Activated B cell treated with CpG ODN at 0.5 μM for 24 hours (primary cell): ENCODE measurements around the gene PLEKHM3. TPM values are rescaled to one million over a fixed set of nuclear protein-coding genes. Genes with fewer than 3 reads are reported as not detected.
A peak's percentile ranks its signal among the peaks of the same experiment; 100 is the strongest.
"Not testable (repeated sequence)": the region's sequence is repeated elsewhere in the genome, so short reads cannot be mapped to it uniquely, and the experiment has no call there.

ENCODE experiments used
- ATAC-seq: fragments of 200-7000 bp; cut with Tn5 transposase; one replicate; pipeline ENCODE4 v1.10.0; 2021; ENCODE audit warnings: low read depth, mild to moderate bottlenecking, moderate library complexity
- CTCF ChIA-PET: fragments of 350-600 bp; sonication (Branson Sonifier 250); formaldehyde crosslinking; loops from one replicate; lab custom pipeline; 2021; ENCODE audit warnings: antibody characterized with exemption; lab: Charles Lee
- POLR2A ChIA-PET: fragments of 350-600 bp; sonication (Branson Sonifier 250); formaldehyde crosslinking; loops from one replicate; lab custom pipeline; 2021; ENCODE audit warnings: antibody characterized with exemption; lab: Charles Lee
- DNase-seq: peaks from one replicate; pipeline ENCODE4 v3.0.0; 2022
- H3K27ac Mint-ChIP-seq: one replicate; pipeline ENCODE4 v1.8.0; 2020; ENCODE audit warnings: mixed read lengths
- H3K27me3 Mint-ChIP-seq: one replicate; pipeline ENCODE4 v1.8.0; 2021; ENCODE audit warnings: mixed read lengths
- H3K36me3 Mint-ChIP-seq: one replicate; pipeline ENCODE4 v1.8.0; 2021; ENCODE audit warnings: low read depth, mixed read lengths
- H3K4me1 Mint-ChIP-seq: one replicate; pipeline ENCODE4 v1.8.0; 2021; ENCODE audit warnings: mixed read lengths
- H3K4me3 Mint-ChIP-seq: one replicate; pipeline ENCODE4 v1.8.0; 2020; ENCODE audit warnings: mild to moderate bottlenecking, mixed read lengths
- H3K9me3 Mint-ChIP-seq: one replicate; pipeline ENCODE4 v1.8.0; 2020; ENCODE audit warnings: mixed read lengths
- intact Hi-C: fragments of 100-400 bp; cut with micrococcal nuclease; formaldehyde crosslinking; loops from one replicate; pipeline ENCODE4 v1.15.1; 2024
- total RNA-seq: library from RNA; stranded (reverse); gene quantifications from 2 replicates; pipeline ENCODE4 v1.2.3, GENCODE V29; 2022
- TF ChIP-seq, protein P1 (sequence below): fragments of 200-600 bp; IDR thresholded peaks from one replicate; pipeline ENCODE4 v1.8.0; 2022; ENCODE audit warnings: antibody characterized with exemption, mild to moderate bottlenecking

Gene PLEKHM3
- total RNA-seq, 1 donor from 2014 or later: 12.0 TPM

- CTCF ChIA-PET: interaction anchor here (4.3 kb wide), 1 partner anchor 287 kb away, joined by 47 read pairs; no protein-coding TSS in a partner anchor
- no peak overlapping the region for H3K4me3 Mint-ChIP-seq
- no peak overlapping the region for H3K27ac Mint-ChIP-seq
- H3K27me3 Mint-ChIP-seq: no peaks in the 10 kb centered on the region
- H3K9me3 Mint-ChIP-seq: no peaks in the 10 kb centered on the region
- POLR2A ChIA-PET: no interaction called here
- no peaks in the 10 kb centered on the region for H3K36me3 Mint-ChIP-seq
- DNase-seq (no peak), ATAC-seq (no peak)
- TF ChIP-seq, protein P1, sequence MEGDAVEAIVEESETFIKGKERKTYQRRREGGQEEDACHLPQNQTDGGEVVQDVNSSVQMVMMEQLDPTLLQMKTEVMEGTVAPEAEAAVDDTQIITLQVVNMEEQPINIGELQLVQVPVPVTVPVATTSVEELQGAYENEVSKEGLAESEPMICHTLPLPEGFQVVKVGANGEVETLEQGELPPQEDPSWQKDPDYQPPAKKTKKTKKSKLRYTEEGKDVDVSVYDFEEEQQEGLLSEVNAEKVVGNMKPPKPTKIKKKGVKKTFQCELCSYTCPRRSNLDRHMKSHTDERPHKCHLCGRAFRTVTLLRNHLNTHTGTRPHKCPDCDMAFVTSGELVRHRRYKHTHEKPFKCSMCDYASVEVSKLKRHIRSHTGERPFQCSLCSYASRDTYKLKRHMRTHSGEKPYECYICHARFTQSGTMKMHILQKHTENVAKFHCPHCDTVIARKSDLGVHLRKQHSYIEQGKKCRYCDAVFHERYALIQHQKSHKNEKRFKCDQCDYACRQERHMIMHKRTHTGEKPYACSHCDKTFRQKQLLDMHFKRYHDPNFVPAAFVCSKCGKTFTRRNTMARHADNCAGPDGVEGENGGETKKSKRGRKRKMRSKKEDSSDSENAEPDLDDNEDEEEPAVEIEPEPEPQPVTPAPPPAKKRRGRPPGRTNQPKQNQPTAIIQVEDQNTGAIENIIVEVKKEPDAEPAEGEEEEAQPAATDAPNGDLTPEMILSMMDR: no peak
- no peaks in the 10 kb centered on the region for H3K4me1 Mint-ChIP-seq
- intact Hi-C loops: loop anchor here (10.0 kb wide), 1 partner anchor 1337 kb away; no protein-coding TSS in a partner anchor
Measured at GRCh38 chr2:208031608-208032019, 6.3 kb upstream of the PLEKHM3 start.

- no peak for DNase-seq
- H3K27me3 Mint-ChIP-seq: no peaks in the 10 kb centered on the region
- ChIA-PET POLR2A (interaction anchor here (0.6 to 2.6 kb wide), 7 partner anchors 256 to 1260 kb away, joined by 3 to 15 read pairs (median 5); partner anchors contain the start of genes CCNYL1, CREB1, FASTKD2 and FZD5), CTCF (interaction anchor here (1.0 to 1.9 kb wide), 5 partner anchors 13 to 553 kb away, joined by 3 to 9 read pairs (median 3); no protein-coding TSS in a partner anchor)
- peak; percentile 19 for ATAC-seq
- peak overlapping the region; percentile 86 for H3K4me3 Mint-ChIP-seq
- peaks cover 3% of the 10 kb centered on the region for H3K36me3 Mint-ChIP-seq
- H3K4me1 Mint-ChIP-seq: peaks cover 20% of the 10 kb centered on the region
- intact Hi-C loops: loop anchor here (1.0 to 10.0 kb wide), 6 partner anchors 42 to 1871 kb away; partner anchors contain the start of genes EEF1B2, FZD5, METTL21A and NDUFS1
- peak overlapping the region; percentile 92 for H3K27ac Mint-ChIP-seq
- TF ChIP-seq, protein P1: no peak
- no peaks in the 10 kb centered on the region for H3K9me3 Mint-ChIP-seq
Measured at GRCh38 chr2:208025814-208026184, 472 bp upstream of the PLEKHM3 start.

DNA sequence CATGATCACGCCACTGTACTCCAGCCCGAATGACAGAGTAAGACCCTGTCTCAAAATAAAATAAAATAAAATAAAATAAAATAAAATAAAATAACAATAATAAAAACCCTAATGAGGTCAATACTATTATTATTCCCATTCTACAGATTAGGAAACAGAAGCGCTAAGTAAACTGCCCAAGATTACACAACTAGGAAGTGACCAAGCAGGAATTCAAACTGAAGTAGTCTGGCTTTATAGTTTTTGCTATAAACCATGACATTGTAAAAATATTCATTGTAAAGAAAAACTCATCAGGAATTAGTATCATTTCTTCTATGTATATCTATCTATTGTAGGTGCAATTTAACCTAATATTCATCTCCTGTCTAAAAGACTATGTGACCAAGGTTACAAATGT, 1.2 kb downstream of the PLEKHM3 start:
- TF ChIP-seq, protein P1: no peak
- H3K4me1 Mint-ChIP-seq: peaks cover 20% of the 10 kb centered on the region

GRCh38 chr2:208020253-208020652, 5.1 kb downstream of the PLEKHM3 start:
- CTCF ChIA-PET: interaction anchor here (0.8 kb wide), 1 partner anchor 22 kb away, joined by 3 read pairs; no protein-coding TSS in a partner anchor
- intact Hi-C loops: loop anchor here (10.0 kb wide), 2 partner anchors 1745 to 1865 kb away; partner anchors contain the start of genes EEF1B2, NDUFS1 and ZDBF2
- Mint-ChIP-seq H3K9me3 (no peaks in the 10 kb centered on the region), H3K27me3 (no peaks in the 10 kb centered on the region), H3K36me3 (peaks cover 12% of the 10 kb centered on the region), H3K4me1 (peaks cover 20% of the 10 kb centered on the region), H3K4me3 (no peak overlapping the region), H3K27ac (no peak overlapping the region)
- DNase-seq (no peak), ATAC-seq (no peak)
- TF ChIP-seq, protein P1: no peak
- POLR2A ChIA-PET: no interaction called here

More for the DNA sequence above, 1.2 kb downstream of the PLEKHM3 start:
- intact Hi-C loops: loop anchor here (2.0 to 10.0 kb wide), 3 partner anchors 255 to 1869 kb away; partner anchors contain the start of genes EEF1B2, FZD5, NDUFS1 and ZDBF2
- H3K36me3 Mint-ChIP-seq: peaks cover 10% of the 10 kb centered on the region
- ATAC-seq (no peak), DNase-seq (no peak)
- no peak overlapping the region for H3K4me3 Mint-ChIP-seq
- H3K9me3 Mint-ChIP-seq: no peaks in the 10 kb centered on the region
- no peak overlapping the region for H3K27ac Mint-ChIP-seq
- ChIA-PET POLR2A (interaction anchor here (1.3 to 2.6 kb wide), 3 partner anchors 9 to 398 kb away, joined by 3 to 15 read pairs (median 5); partner anchors contain the start of genes CCNYL1 and METTL21A), CTCF (interaction anchor here (1.2 to 1.9 kb wide), 2 partner anchors 17 to 278 kb away, joined by 5 to 9 read pairs; no protein-coding TSS in a partner anchor)
- H3K27me3 Mint-ChIP-seq: no peaks in the 10 kb centered on the region

GRCh38 chr2:208018124-208018712, 7.1 kb downstream of the PLEKHM3 start:
- CTCF ChIA-PET, POLR2A ChIA-PET, ATAC-seq, H3K27me3 Mint-ChIP-seq, H3K27ac Mint-ChIP-seq, H3K4me3 Mint-ChIP-seq, DNase-seq, H3K4me1 Mint-ChIP-seq, H3K9me3 Mint-ChIP-seq, intact Hi-C loops: not testable (repeated sequence)
- H3K36me3 Mint-ChIP-seq: peaks cover 12% of the 10 kb centered on the region
